Measurements from ENCODE around the gene MPO. TPM values are rescaled to one million over a fixed set of nuclear protein-coding genes. Genes with fewer than 3 reads are reported as not detected.

The MPO gene
- total RNA-seq, 4 donors from 2014 or later, result 0.19 to 0.84 TPM; not detected in 2

DNA sequence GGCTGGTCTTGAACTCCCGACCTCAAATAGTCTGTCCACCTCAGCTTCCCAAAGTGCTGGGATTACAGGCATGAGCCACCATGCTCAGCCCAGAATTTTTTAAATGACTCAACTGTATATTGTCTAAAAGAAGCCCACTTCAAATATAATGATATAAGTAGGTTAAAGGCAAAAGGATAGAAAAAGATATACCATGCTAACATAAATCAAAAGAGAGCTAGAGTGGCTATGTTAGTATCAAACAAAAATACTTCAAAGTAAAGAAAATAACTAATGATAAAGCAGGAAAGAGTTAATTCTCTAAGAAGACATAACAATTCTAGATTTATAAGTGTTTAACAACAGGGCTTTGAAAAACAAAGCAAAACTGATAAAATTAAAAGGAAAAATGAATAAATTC, 13.3 kb upstream of the MPO start:
- DNase-seq (ENCODE audit: low spot score) (no peak), ATAC-seq (ENCODE audit: low FRiP score) (no peak)
- TF ChIP-seq, protein P1, sequence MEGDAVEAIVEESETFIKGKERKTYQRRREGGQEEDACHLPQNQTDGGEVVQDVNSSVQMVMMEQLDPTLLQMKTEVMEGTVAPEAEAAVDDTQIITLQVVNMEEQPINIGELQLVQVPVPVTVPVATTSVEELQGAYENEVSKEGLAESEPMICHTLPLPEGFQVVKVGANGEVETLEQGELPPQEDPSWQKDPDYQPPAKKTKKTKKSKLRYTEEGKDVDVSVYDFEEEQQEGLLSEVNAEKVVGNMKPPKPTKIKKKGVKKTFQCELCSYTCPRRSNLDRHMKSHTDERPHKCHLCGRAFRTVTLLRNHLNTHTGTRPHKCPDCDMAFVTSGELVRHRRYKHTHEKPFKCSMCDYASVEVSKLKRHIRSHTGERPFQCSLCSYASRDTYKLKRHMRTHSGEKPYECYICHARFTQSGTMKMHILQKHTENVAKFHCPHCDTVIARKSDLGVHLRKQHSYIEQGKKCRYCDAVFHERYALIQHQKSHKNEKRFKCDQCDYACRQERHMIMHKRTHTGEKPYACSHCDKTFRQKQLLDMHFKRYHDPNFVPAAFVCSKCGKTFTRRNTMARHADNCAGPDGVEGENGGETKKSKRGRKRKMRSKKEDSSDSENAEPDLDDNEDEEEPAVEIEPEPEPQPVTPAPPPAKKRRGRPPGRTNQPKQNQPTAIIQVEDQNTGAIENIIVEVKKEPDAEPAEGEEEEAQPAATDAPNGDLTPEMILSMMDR (IDR thresholded peaks at IDR 0.05), result no peak

- TF ChIP-seq, protein P1 (IDR thresholded peaks at IDR 0.05), result no peak
- no peak for ATAC-seq (ENCODE audit: low FRiP score)
- no peak for DNase-seq (ENCODE audit: low spot score)
Measured at GRCh38 chr17:58291246-58291645, 10.5 kb upstream of the MPO start.

DNA sequence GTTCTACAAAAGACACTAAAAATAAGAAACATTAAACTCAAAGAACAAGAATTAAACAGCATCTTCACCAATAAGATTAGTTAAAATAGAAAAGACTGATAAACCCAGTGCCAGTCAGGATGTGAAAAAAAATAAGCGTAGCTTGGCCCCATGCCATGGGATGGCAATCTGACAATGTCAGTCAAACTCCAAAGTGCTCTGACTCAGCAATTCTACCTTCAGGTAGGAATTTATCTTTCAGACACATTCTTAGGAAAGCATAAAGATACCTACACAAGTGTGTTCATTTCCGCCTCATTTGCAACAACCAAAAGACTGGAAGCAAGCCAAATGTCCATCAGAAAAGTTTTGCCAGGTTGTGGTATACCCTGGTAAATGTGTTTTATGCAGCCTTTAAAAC, 9.1 kb upstream of the MPO start:
- no peak for DNase-seq (ENCODE audit: low spot score)
- TF ChIP-seq, protein P1 (IDR thresholded peaks at IDR 0.05), result no peak
- no peak for ATAC-seq (ENCODE audit: low FRiP score)

DNA sequence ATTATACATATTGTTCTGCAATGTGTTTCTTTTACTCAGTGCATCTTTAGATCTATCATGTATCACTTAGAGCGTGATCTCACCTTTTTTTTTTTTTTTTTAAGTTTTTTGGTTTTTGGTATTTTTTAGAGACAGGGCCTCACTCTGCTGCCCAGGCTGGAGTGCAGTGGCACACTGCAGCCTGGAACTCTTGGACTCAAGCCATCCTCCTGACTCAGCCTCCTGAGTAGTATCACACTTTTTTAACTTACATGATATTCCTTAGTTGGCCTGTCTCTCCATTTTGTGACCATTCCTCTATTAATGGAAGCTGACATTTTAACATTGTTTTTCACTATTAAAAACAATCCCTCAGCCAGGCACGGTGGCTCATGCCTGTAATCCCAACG, 4.7 kb upstream of the MPO start:
- no peak for DNase-seq (ENCODE audit: low spot score)
- TF ChIP-seq, protein P1 (IDR thresholded peaks at IDR 0.05), result no peak
- ATAC-seq (ENCODE audit: low FRiP score), result no peak

- DNase-seq (ENCODE audit: low spot score), result no peak
- TF ChIP-seq, protein P1 (IDR thresholded peaks at IDR 0.05), result no peak
- no peak for ATAC-seq (ENCODE audit: low FRiP score)
Measured at GRCh38 chr17:58284613-58285421, 4.1 kb upstream of the MPO start.

DNA sequence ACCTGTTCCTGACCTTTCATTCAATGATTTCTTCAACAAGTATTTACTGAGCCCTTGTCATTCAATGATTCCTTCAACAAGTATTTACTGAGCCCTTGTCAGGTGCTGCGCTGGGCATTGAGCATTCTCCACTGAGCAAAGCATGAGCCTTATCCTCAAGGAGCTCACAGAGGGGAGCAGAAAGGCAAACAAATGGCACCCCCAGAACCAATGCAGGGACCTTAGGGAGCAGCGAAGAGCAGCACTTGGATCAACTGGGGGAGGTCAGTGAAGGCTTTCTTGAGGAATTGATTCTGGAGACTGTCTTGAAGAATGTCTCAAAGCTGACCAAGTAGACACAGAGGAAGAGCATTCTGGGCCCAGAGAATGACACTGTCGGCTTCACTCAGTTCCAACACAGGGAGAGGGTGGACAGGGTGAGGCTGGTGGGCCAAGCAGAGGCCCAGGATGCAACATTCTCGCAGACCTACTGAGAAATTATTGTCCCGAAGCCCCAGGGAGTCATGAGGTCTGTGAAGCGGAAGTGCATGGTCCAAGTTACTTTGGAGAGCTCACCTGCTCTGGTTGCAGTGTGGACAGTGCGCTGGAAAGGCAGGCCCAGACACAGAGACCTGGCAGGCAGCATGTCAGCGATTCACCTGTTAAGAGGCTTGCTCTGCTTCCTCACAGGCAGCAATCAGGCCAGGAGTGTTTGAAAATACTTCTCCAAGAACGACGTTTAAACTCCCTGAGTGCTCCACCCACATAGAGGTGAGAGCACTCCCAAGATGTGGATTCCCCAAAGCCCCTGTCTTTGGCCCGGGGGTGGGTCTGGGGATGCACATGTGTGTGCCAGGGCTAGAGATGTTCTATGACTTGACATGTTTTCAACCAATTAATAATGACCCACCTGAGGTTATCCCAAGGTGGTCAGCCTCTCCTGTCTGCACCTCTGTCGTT, 3.2 kb upstream of the MPO start:
- no peak for ATAC-seq (ENCODE audit: low FRiP score)
- no peak for DNase-seq (ENCODE audit: low spot score)
- TF ChIP-seq, protein P1 (IDR thresholded peaks at IDR 0.05), result no peak
